WTC11 (cell line): Measurements from ENCODE around the gene UBXN6. TPM values are rescaled to one million over a fixed set of nuclear protein-coding genes. Genes with fewer than 3 reads are reported as not detected.

ENCODE experiments used
- ATAC-seq: fragments of 200-7000 bp; cut with Tn5 transposase; 2 replicates; pipeline ENCODE4 v1.10.0; 2021; ENCODE audit warnings: mild to moderate bottlenecking, moderate library complexity
- CTCF ChIA-PET: fragments of 300-600 bp; sonication (Branson Sonifier 250); formaldehyde crosslinking; loops from one replicate; lab custom pipeline; 2021; ENCODE audit warnings: antibody characterized with exemption; lab: Charles Lee
- POLR2A ChIA-PET: fragments of 350-600 bp; sonication (Branson Sonifier 250); formaldehyde crosslinking; loops from one replicate; lab custom pipeline; 2021; ENCODE audit warnings: antibody characterized with exemption; lab: Charles Lee
- DNase-seq: peaks from one replicate; pipeline ENCODE4 v3.0.0; 2021; ENCODE audit warnings: low spot score
- H3K27ac Mint-ChIP-seq: 2 replicates; pipeline ENCODE4 v1.8.0; 2021; ENCODE audit warnings: mixed read lengths
- H3K27me3 Mint-ChIP-seq: 2 replicates; pipeline ENCODE4 v1.8.0; 2021; ENCODE audit warnings: low read depth, mild to moderate bottlenecking, moderate library complexity, mixed read lengths
- H3K36me3 Mint-ChIP-seq: 2 replicates; pipeline ENCODE4 v1.8.0; 2021; ENCODE audit warnings: mixed read lengths
- H3K4me1 Mint-ChIP-seq: 2 replicates; pipeline ENCODE4 v1.8.0; 2022; ENCODE audit warnings: mixed read lengths
- H3K4me3 Mint-ChIP-seq: 2 replicates; pipeline ENCODE4 v1.8.0; 2021; ENCODE audit warnings: mild to moderate bottlenecking, moderate library complexity, mixed read lengths
- H3K9me3 Mint-ChIP-seq: 2 replicates; pipeline ENCODE4 v1.8.0; 2021; ENCODE audit warnings: mixed read lengths
- ATF2 ChIP-seq: sonication (generic); formaldehyde crosslinking; IDR thresholded peaks from 2 replicates; pipeline ENCODE4 v1.8.1; 2022; ENCODE audit warnings: low read depth, missing genetic modification reagents, borderline replicate concordance
- CREM ChIP-seq: sonication (generic); formaldehyde crosslinking; IDR thresholded peaks from 2 replicates; pipeline ENCODE4 v1.8.1; 2022; ENCODE audit warnings: mild to moderate bottlenecking, missing genetic modification reagents, moderate library complexity
- ELF4 ChIP-seq: sonication (generic); formaldehyde crosslinking; IDR thresholded peaks from 2 replicates; pipeline ENCODE4 v1.8.1; 2022; ENCODE audit warnings: low read depth, mild to moderate bottlenecking, moderate library complexity, missing genetic modification reagents
- FOXJ3 ChIP-seq: sonication (generic); formaldehyde crosslinking; IDR thresholded peaks from 2 replicates; pipeline ENCODE4 v1.9.0; 2021; ENCODE audit warnings: missing genetic modification reagents, mild to moderate bottlenecking, borderline replicate concordance
- FOXP1 ChIP-seq: sonication (generic); formaldehyde crosslinking; IDR thresholded peaks from 2 replicates; pipeline ENCODE4 v1.8.0; 2022; ENCODE audit warnings: missing genetic modification reagents, mild to moderate bottlenecking, moderate library complexity, borderline replicate concordance
- GTF2I ChIP-seq: fragments of 250-450 bp; sonication (Bioruptor Pico); conservative IDR thresholded peaks from 2 replicates; pipeline ENCODE4 v1.4.0; 2021; ENCODE audit warnings: mild to moderate bottlenecking
- MXD4 ChIP-seq: fragments of 250-450 bp; sonication (Bioruptor Pico); IDR thresholded peaks from 2 replicates; pipeline ENCODE4 v1.8.0; 2021; ENCODE audit warnings: mild to moderate bottlenecking, moderate library complexity, borderline replicate concordance
- NFE2L1 ChIP-seq: sonication (generic); formaldehyde crosslinking; IDR thresholded peaks from 2 replicates; pipeline ENCODE4 v1.8.1; 2023; ENCODE audit warnings: missing genetic modification reagents
- NR2C2 ChIP-seq: sonication (generic); formaldehyde crosslinking; IDR thresholded peaks from 2 replicates; pipeline ENCODE4 v1.8.0; 2022; ENCODE audit warnings: mild to moderate bottlenecking, missing genetic modification reagents
- PRRX2 ChIP-seq: fragments of 250-450 bp; sonication (Bioruptor Pico); IDR thresholded peaks from 2 replicates; pipeline ENCODE4 v1.8.0; 2021; ENCODE audit warnings: mild to moderate bottlenecking
- RELA ChIP-seq: sonication (generic); formaldehyde crosslinking; IDR thresholded peaks from 2 replicates; pipeline ENCODE4 v1.8.1; 2022; ENCODE audit warnings: missing genetic modification reagents, mild to moderate bottlenecking, borderline replicate concordance
- SMAD3 ChIP-seq: sonication (generic); formaldehyde crosslinking; IDR thresholded peaks from 2 replicates; pipeline ENCODE4 v1.8.0; 2022; ENCODE audit warnings: missing genetic modification reagents, mild to moderate bottlenecking, borderline replicate concordance
- SP1 ChIP-seq: sonication (generic); formaldehyde crosslinking; conservative IDR thresholded peaks from 2 replicates; pipeline ENCODE4 v1.8.1; 2022; ENCODE audit warnings: missing genetic modification reagents
- TEAD1 ChIP-seq: sonication (generic); formaldehyde crosslinking; IDR thresholded peaks from 2 replicates; pipeline ENCODE4 v1.8.0; 2022; ENCODE audit warnings: mild to moderate bottlenecking, missing genetic modification reagents
- ZNF138 ChIP-seq: sonication (generic); formaldehyde crosslinking; conservative IDR thresholded peaks from 2 replicates; pipeline ENCODE4 v1.8.1; 2022; ENCODE audit warnings: mild to moderate bottlenecking, moderate library complexity, missing genetic modification reagents
- ZNF219 ChIP-seq: sonication (generic); formaldehyde crosslinking; IDR thresholded peaks from 2 replicates; pipeline ENCODE4 v1.8.0; 2023; ENCODE audit warnings: missing genetic modification reagents, mild to moderate bottlenecking, borderline replicate concordance
- ZNF232 ChIP-seq: sonication (generic); formaldehyde crosslinking; IDR thresholded peaks from 2 replicates; pipeline ENCODE4 v1.8.0; 2022; ENCODE audit warnings: mild to moderate bottlenecking, missing genetic modification reagents
- ZNF281 ChIP-seq: sonication (generic); formaldehyde crosslinking; IDR thresholded peaks from 2 replicates; pipeline ENCODE4 v1.8.0; 2023; ENCODE audit warnings: mild to moderate bottlenecking, missing genetic modification reagents
- total RNA-seq: library from RNA; stranded (reverse); gene quantifications from 3 replicates; pipeline ENCODE4 v1.2.3, GENCODE V29; 2021
- TF ChIP-seq, protein P1 (sequence below): sonication (generic); formaldehyde crosslinking; IDR thresholded peaks from 2 replicates; pipeline ENCODE4 v1.8.0; 2022; ENCODE audit warnings: mild to moderate bottlenecking, missing genetic modification reagents
- TF ChIP-seq, protein P2 (sequence below): sonication (generic); formaldehyde crosslinking; conservative IDR thresholded peaks from 2 replicates; pipeline ENCODE4 v1.8.1; 2023; ENCODE audit warnings: mild to moderate bottlenecking, low read depth, missing genetic modification reagents, moderate library complexity

Gene UBXN6
- total RNA-seq, 1 experiment from 2014 or later, result 34.8 TPM

DNA sequence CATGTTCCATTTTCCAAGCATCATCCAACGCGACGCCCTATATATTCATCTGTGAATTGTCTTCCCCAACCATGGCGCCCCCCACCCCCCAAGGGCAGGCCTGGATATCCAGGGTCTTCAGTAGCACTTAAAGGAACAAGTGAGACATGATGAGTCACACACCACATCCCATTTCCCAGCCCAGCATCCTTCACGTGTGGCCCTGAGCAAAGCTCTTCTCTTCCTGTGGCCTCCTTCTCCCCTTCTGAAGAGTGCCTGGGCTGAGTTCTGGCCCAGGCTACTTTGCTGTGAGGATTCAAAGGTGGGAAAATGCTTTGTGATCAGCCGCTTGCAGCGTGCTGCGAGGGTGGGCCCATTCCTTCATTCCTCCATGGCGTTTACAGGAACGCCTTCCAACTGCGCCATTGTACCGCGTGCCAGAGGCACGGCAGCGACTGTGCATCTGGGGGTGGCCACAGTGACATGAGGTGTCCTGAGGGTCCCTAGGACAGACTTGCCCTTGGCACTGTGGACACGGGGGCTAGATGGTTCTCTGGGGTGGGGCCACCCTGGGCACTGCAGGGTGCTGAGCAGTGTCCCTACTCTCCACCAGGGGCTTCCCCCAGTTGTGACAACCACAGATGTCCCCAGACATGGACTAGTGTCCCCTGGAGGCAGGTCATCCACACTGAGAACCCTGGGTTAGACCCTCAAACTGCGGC is 49.0 kb upstream of the UBXN6 start (continued):
- TF ChIP-seq ZNF281, result no peak
- no peak for TF ChIP-seq SMAD3 (CRISPR knock-in tag)
- no peak for TF ChIP-seq ELF4 (CRISPR knock-in tag)
- TF ChIP-seq ZNF138 (CRISPR knock-in tag), result no peak
- TF ChIP-seq, protein P1, sequence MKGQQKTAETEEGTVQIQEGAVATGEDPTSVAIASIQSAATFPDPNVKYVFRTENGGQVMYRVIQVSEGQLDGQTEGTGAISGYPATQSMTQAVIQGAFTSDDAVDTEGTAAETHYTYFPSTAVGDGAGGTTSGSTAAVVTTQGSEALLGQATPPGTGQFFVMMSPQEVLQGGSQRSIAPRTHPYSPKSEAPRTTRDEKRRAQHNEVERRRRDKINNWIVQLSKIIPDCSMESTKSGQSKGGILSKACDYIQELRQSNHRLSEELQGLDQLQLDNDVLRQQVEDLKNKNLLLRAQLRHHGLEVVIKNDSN (CRISPR knock-in tag), result no peak

- POLR2A ChIA-PET, result interaction anchor here (0.5 kb wide), 1 partner anchor 197 kb away, joined by 3 read pairs; no protein-coding TSS in a partner anchor
- no peak overlapping the region for H3K4me3 Mint-ChIP-seq
- DNase-seq, result no peak
- no peak overlapping the region for H3K27ac Mint-ChIP-seq
- no peak for ATAC-seq
- H3K27me3 Mint-ChIP-seq, result peaks cover 37% of the 10 kb centered on the region
- TF ChIP-seq ZNF232 (CRISPR knock-in tag) (no peak), NFE2L1 (CRISPR knock-in tag) (no peak), PRRX2 (CRISPR knock-in tag) (no peak), GTF2I (CRISPR knock-in tag) (0 out of 2 replicates have a peak, but pooled peaks have one; percentile 52), NR2C2 (CRISPR knock-in tag) (no peak), ZNF219 (CRISPR knock-in tag) (no peak)
- TF ChIP-seq, all 79 proteins: peak for 1
- Mint-ChIP-seq H3K9me3 (no peaks in the 10 kb centered on the region), H3K36me3 (peaks cover 13% of the 10 kb centered on the region), H3K4me1 (no peaks in the 10 kb centered on the region)
- CTCF ChIA-PET, result interaction anchor here (0.5 kb wide), 1 partner anchor 240 kb away, joined by 3 read pairs; no protein-coding TSS in a partner anchor
Measured at GRCh38 chr19:4505570-4506448, 48.2 kb upstream of the UBXN6 start.

GRCh38 chr19:4504891-4505569 is 47.4 kb upstream of the UBXN6 start:
- Mint-ChIP-seq H3K27ac (no peak overlapping the region), H3K4me3 (no peak overlapping the region), H3K9me3 (no peaks in the 10 kb centered on the region), H3K27me3 (peaks cover 30% of the 10 kb centered on the region), H3K36me3 (peaks cover 15% of the 10 kb centered on the region), H3K4me1 (no peaks in the 10 kb centered on the region)
- no peak for DNase-seq
- no peak for ATAC-seq
- ChIA-PET POLR2A (interaction anchor here (0.5 to 1.0 kb wide), 2 partner anchors 59 to 64 kb away, joined by 3 to 4 read pairs; no protein-coding TSS in a partner anchor), CTCF (interaction anchor here (6.7 kb wide), 1 partner anchor 19 kb away, joined by 38 read pairs; no protein-coding TSS in a partner anchor)
- TF ChIP-seq RELA (CRISPR knock-in tag), result no peak
- TF ChIP-seq ATF2 (CRISPR knock-in tag), result no peak
- no peak for TF ChIP-seq TEAD1 (CRISPR knock-in tag)
- TF ChIP-seq MXD4 (CRISPR knock-in tag), result no peak
- TF ChIP-seq, protein P2, sequence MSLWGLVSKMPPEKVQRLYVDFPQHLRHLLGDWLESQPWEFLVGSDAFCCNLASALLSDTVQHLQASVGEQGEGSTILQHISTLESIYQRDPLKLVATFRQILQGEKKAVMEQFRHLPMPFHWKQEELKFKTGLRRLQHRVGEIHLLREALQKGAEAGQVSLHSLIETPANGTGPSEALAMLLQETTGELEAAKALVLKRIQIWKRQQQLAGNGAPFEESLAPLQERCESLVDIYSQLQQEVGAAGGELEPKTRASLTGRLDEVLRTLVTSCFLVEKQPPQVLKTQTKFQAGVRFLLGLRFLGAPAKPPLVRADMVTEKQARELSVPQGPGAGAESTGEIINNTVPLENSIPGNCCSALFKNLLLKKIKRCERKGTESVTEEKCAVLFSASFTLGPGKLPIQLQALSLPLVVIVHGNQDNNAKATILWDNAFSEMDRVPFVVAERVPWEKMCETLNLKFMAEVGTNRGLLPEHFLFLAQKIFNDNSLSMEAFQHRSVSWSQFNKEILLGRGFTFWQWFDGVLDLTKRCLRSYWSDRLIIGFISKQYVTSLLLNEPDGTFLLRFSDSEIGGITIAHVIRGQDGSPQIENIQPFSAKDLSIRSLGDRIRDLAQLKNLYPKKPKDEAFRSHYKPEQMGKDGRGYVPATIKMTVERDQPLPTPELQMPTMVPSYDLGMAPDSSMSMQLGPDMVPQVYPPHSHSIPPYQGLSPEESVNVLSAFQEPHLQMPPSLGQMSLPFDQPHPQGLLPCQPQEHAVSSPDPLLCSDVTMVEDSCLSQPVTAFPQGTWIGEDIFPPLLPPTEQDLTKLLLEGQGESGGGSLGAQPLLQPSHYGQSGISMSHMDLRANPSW, result no peak
- no peak for TF ChIP-seq SP1 (CRISPR knock-in tag)
- TF ChIP-seq, protein P1 (CRISPR knock-in tag), result no peak
- no peak for TF ChIP-seq CREM (CRISPR knock-in tag)
- TF ChIP-seq FOXP1 (CRISPR knock-in tag), result no peak
- TF ChIP-seq FOXJ3 (CRISPR knock-in tag), result no peak
